ENCODE data around the gene KRTAP10-9. TPM values are rescaled to one million over a fixed set of nuclear protein-coding genes. Genes with fewer than 3 reads are reported as not detected.

Gene KRTAP10-9
- total RNA-seq, 4 donors from 2014 or later = not detected

DNA sequence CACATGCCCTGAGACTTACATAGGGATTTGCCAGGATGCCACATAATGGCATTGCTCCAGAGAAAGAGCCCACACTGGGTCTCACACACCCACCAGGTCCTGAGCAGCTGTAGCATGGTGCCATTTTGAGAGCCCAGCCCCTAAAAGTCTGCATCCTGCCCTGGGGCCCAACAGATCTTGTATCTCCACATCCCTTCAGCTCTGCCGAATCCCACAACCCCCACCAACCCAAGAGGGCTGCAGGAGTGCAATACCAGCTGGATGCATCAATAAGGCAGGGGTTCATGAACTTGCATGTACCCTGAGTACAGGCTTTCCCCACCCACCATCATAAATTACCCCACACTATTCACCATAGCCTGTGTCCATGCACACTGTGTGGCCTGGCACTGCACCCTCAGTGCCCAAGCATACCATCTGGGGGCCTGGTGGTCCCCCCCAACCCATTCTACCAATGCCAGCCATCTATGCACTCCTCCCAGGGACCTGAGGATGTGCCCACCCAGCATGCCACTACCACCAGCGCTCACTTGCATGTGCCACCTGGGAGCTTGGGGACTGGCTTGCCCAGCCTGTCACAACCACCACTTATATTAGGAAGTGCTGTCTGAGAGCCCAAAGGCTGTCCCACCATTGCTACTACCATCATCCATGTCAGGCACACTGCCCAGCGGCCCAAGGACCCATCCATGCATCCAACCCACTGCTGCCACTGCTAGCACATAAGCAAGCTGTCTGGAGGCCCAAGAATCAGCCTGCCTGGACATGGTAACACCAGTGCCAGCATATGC is 43.9 kb downstream of the KRTAP10-9 start:
- H3K27ac ChIP-seq = no peak overlapping the region
- H3K27me3 ChIP-seq = no peaks in the 10 kb centered on the region
- no peak overlapping the region for H3K4me3 ChIP-seq
- DNase-seq = no peak
- no peaks in the 10 kb centered on the region for H3K36me3 ChIP-seq
- no peaks in the 10 kb centered on the region for H3K4me1 ChIP-seq
- TF ChIP-seq POLR2A (IDR thresholded peaks at IDR 0.05) = no peak
- TF ChIP-seq, protein P1, sequence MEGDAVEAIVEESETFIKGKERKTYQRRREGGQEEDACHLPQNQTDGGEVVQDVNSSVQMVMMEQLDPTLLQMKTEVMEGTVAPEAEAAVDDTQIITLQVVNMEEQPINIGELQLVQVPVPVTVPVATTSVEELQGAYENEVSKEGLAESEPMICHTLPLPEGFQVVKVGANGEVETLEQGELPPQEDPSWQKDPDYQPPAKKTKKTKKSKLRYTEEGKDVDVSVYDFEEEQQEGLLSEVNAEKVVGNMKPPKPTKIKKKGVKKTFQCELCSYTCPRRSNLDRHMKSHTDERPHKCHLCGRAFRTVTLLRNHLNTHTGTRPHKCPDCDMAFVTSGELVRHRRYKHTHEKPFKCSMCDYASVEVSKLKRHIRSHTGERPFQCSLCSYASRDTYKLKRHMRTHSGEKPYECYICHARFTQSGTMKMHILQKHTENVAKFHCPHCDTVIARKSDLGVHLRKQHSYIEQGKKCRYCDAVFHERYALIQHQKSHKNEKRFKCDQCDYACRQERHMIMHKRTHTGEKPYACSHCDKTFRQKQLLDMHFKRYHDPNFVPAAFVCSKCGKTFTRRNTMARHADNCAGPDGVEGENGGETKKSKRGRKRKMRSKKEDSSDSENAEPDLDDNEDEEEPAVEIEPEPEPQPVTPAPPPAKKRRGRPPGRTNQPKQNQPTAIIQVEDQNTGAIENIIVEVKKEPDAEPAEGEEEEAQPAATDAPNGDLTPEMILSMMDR (IDR thresholded peaks at IDR 0.05) = no peak
- peaks cover 0 to 15% (median 5%) of the 10 kb centered on the region in 4 donors for H3K9me3 ChIP-seq

DNA sequence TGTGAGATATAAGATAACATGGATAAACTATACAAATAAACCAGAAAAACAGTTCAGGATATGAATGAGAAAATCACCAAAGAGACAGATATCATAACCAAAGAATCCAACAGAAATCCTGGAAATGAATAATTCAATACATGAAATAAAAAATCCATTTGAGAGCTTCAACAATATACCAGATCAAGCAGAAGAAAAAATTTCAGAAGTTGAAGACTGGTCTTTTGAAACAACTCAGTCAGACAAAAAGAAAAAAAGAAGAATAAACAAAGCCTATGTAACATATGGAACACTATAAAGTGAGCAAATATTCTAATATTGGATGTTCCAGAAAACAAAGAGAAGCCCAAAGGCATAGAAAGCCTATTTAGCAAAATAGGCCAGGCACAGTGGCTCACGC is 45.0 kb downstream of the KRTAP10-9 start:
- TF ChIP-seq POLR2A (IDR thresholded peaks at IDR 0.05) = no peak
- TF ChIP-seq, protein P1 (IDR thresholded peaks at IDR 0.05) = no peak

DNA sequence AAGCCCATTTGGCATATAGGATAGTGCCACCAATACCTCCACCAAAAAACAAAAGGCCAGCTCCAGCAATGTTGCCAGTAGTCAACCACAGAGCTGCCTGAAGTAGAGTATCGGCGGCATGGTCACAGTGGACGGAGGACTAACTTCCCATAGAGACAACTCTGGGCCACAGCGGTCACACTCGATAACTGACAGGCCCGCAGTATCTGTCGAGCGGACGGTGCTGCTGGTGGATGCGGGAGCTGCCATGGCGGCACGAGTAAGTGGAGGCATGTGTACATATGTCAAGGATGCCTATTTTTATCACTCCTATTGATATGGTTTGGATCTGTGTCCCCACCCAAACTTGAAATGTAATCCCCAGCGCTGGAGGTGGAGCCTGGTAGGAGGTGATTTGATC is 51.0 kb downstream of the KRTAP10-9 start:
- Histone ChIP-seq H3K27me3 (no peaks in the 10 kb centered on the region), H3K27ac (no peak overlapping the region), H3K4me1 (no peaks in the 10 kb centered on the region), H3K36me3 (no peaks in the 10 kb centered on the region), H3K9me3 (no peaks in the 10 kb centered on the region), H3K4me3 (no peak overlapping the region)
- TF ChIP-seq POLR2A (IDR thresholded peaks at IDR 0.05) = no peak
- TF ChIP-seq, protein P1 (IDR thresholded peaks at IDR 0.05) = no peak
- DNase-seq = no peak

More for the DNA sequence above, 45.0 kb downstream of the KRTAP10-9 start:
- peaks cover 0 to 15% (median 5%) of the 10 kb centered on the region in 4 donors for H3K9me3 ChIP-seq
- no peak overlapping the region for H3K4me3 ChIP-seq
- H3K4me1 ChIP-seq = no peaks in the 10 kb centered on the region
- no peaks in the 10 kb centered on the region for H3K27me3 ChIP-seq
- no peak overlapping the region for H3K27ac ChIP-seq
- no peaks in the 10 kb centered on the region for H3K36me3 ChIP-seq
- no peak for DNase-seq

Other genes with a start within 250 kb of the KRTAP10-9 start
- 1 to 10 TPM; 1.7 to 6.6 (median 2.2) TPM for gene LRRC3, start 171.6 kb upstream of the KRTAP10-9 start, total RNA-seq
- gene KRTAP10-1, start 86.9 kb upstream of the KRTAP10-9 start, total RNA-seq = not detected
- gene KRTAP10-2, start 75.6 kb upstream of the KRTAP10-9 start, total RNA-seq = not detected
- gene KRTAP10-3, start 68.3 kb upstream of the KRTAP10-9 start, total RNA-seq = not detected
- gene KRTAP10-4, start 53.4 kb upstream of the KRTAP10-9 start, total RNA-seq = not detected
- not detected for gene KRTAP10-5, start 46.5 kb upstream of the KRTAP10-9 start, total RNA-seq
- not detected for gene KRTAP10-6, start 34.6 kb upstream of the KRTAP10-9 start, total RNA-seq
- gene KRTAP10-7, start 26.5 kb upstream of the KRTAP10-9 start, total RNA-seq = not detected
- gene KRTAP10-8, start 15.0 kb upstream of the KRTAP10-9 start, total RNA-seq = not detected
- gene KRTAP10-10, start 10.3 kb downstream of the KRTAP10-9 start, total RNA-seq = not detected
- gene KRTAP10-11, start 19.3 kb downstream of the KRTAP10-9 start, total RNA-seq = not detected
- gene KRTAP12-4, start 27.6 kb downstream of the KRTAP10-9 start, total RNA-seq = not detected
- gene KRTAP12-3, start 30.8 kb downstream of the KRTAP10-9 start, total RNA-seq = not detected
- not detected for gene KRTAP12-2, start 39.8 kb downstream of the KRTAP10-9 start, total RNA-seq
- not detected for gene KRTAP12-1, start 55.1 kb downstream of the KRTAP10-9 start, total RNA-seq
- gene KRTAP10-12, start 70.1 kb downstream of the KRTAP10-9 start, total RNA-seq = not detected
- under 1 TPM in 1 of 4 donors, not detected in 3; 0.47 TPM for gene TSPEAR, start 84.5 kb downstream of the KRTAP10-9 start, total RNA-seq
- gene UBE2G2, start 174.7 kb downstream of the KRTAP10-9 start, total RNA-seq = 100 to 1,000 TPM in 2 of 4 donors, 10 to 100 TPM in 2; 68.8 to 116 (median 95.1) TPM
- 10 to 100 TPM; 42.6 to 57.6 (median 49.8) TPM for gene SUMO3, start 191.0 kb downstream of the KRTAP10-9 start, total RNA-seq
- gene PTTG1IP, start 246.6 kb downstream of the KRTAP10-9 start, total RNA-seq = 100 to 1,000 TPM in 3 of 4 donors, 10 to 100 TPM in 1; 69.3 to 495 (median 390) TPM

Measured in Peyer's patch (tissue), 4 donors.